Measurements from ENCODE around the gene PAFAH2.

PAFAH2 gene

GRCh38 chr1:26012864-26013263 is 15.0 kb upstream of the PAFAH2 start:
- DNase-seq (ENCODE audit: low read depth in 1 of 2, low spot score in 1 of 2): no peak
- Histone ChIP-seq H3K27me3 (ENCODE audit: insufficient read depth, poor library complexity, severe bottlenecking) (no peaks in the 10 kb centered on the region), H3K27ac (replicated peaks) (no peak overlapping the region), H3K4me3 (replicated peaks; ENCODE audit: insufficient read depth, low read length) (no peak overlapping the region)
- TF ChIP-seq REST (IDR thresholded peaks at IDR 0.05; ENCODE audit: insufficient replicate concordance, low read depth): no peak
- no peak for TF ChIP-seq CTCF (IDR thresholded peaks at IDR 0.05; ENCODE audit: insufficient read depth, low read length)
- TF ChIP-seq GABPA (IDR thresholded peaks at IDR 0.05; ENCODE audit: low read depth): no peak
- no peak for TF ChIP-seq POLR2AphosphoS5 (IDR thresholded peaks at IDR 0.05; ENCODE audit: low read depth)
- no peak for TF ChIP-seq SPI1 (IDR thresholded peaks at IDR 0.05; ENCODE audit: borderline replicate concordance, low read depth)

- no peak for DNase-seq (ENCODE audit: low read depth in 1 of 2, low spot score in 1 of 2)
- TF ChIP-seq REST (IDR thresholded peaks at IDR 0.05; ENCODE audit: insufficient replicate concordance, low read depth) (no peak), GABPA (IDR thresholded peaks at IDR 0.05; ENCODE audit: low read depth) (no peak), CTCF (IDR thresholded peaks at IDR 0.05; ENCODE audit: insufficient read depth, low read length) (no peak), POLR2AphosphoS5 (IDR thresholded peaks at IDR 0.05; ENCODE audit: low read depth) (no peak), SPI1 (IDR thresholded peaks at IDR 0.05; ENCODE audit: borderline replicate concordance, low read depth) (no peak)
These were observed 13.0 kb upstream of the PAFAH2 start for GRCh38 chr1:26010825-26011224.

GRCh38 chr1:26009796-26010447 is 12.1 kb upstream of the PAFAH2 start:
- H3K27me3 ChIP-seq (ENCODE audit: insufficient read depth, poor library complexity, severe bottlenecking): no peaks in the 10 kb centered on the region
- TF ChIP-seq GABPA (IDR thresholded peaks at IDR 0.05; ENCODE audit: low read depth): no peak
- TF ChIP-seq POLR2AphosphoS5 (IDR thresholded peaks at IDR 0.05; ENCODE audit: low read depth): no peak
- no peak for TF ChIP-seq REST (IDR thresholded peaks at IDR 0.05; ENCODE audit: insufficient replicate concordance, low read depth)
- TF ChIP-seq SPI1 (IDR thresholded peaks at IDR 0.05; ENCODE audit: borderline replicate concordance, low read depth): no peak
- no peak for TF ChIP-seq CTCF (IDR thresholded peaks at IDR 0.05; ENCODE audit: insufficient read depth, low read length)
- H3K4me3 ChIP-seq (replicated peaks; ENCODE audit: insufficient read depth, low read length): no peak overlapping the region
- no peak overlapping the region for H3K27ac ChIP-seq (replicated peaks)
- DNase-seq (ENCODE audit: low read depth in 1 of 2, low spot score in 1 of 2): no peak

More at GRCh38 chr1:26010825-26011224, 13.0 kb upstream of the PAFAH2 start:
- Histone ChIP-seq H3K27me3 (ENCODE audit: insufficient read depth, poor library complexity, severe bottlenecking) (no peaks in the 10 kb centered on the region), H3K27ac (replicated peaks) (no peak overlapping the region), H3K4me3 (replicated peaks; ENCODE audit: insufficient read depth, low read length) (no peak overlapping the region)

Data from HL-60 (cell line).